ENCODE results near the gene PRKCH.

- TF ChIP-seq POLR2AphosphoS5 (IDR thresholded peaks at IDR 0.05; ENCODE audit: low read depth, low read length) (no peak), TAF1 (IDR thresholded peaks at IDR 0.05; ENCODE audit: borderline replicate concordance, insufficient read depth, low read length) (no peak)
- TF ChIP-seq, protein P1, sequence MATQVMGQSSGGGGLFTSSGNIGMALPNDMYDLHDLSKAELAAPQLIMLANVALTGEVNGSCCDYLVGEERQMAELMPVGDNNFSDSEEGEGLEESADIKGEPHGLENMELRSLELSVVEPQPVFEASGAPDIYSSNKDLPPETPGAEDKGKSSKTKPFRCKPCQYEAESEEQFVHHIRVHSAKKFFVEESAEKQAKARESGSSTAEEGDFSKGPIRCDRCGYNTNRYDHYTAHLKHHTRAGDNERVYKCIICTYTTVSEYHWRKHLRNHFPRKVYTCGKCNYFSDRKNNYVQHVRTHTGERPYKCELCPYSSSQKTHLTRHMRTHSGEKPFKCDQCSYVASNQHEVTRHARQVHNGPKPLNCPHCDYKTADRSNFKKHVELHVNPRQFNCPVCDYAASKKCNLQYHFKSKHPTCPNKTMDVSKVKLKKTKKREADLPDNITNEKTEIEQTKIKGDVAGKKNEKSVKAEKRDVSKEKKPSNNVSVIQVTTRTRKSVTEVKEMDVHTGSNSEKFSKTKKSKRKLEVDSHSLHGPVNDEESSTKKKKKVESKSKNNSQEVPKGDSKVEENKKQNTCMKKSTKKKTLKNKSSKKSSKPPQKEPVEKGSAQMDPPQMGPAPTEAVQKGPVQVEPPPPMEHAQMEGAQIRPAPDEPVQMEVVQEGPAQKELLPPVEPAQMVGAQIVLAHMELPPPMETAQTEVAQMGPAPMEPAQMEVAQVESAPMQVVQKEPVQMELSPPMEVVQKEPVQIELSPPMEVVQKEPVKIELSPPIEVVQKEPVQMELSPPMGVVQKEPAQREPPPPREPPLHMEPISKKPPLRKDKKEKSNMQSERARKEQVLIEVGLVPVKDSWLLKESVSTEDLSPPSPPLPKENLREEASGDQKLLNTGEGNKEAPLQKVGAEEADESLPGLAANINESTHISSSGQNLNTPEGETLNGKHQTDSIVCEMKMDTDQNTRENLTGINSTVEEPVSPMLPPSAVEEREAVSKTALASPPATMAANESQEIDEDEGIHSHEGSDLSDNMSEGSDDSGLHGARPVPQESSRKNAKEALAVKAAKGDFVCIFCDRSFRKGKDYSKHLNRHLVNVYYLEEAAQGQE (IDR thresholded peaks at IDR 0.05; ENCODE audit: insufficient read depth in 1 of 2, low read depth in 2 of 2, low read length in 2 of 2): no peak
Measured at GRCh38 chr14:61527325-61528100, 206.1 kb downstream of the PRKCH start.
